Measurements from ENCODE around the gene FAM186B.

The FAM186B gene

GRCh38 chr12:49552425-49552824 lies 53.0 kb downstream of the FAM186B start:
- H3K4me3 Mint-ChIP-seq: no peak overlapping the region
- no peak overlapping the region for H3K27ac Mint-ChIP-seq
- no peaks in the 10 kb centered on the region for H3K9me3 Mint-ChIP-seq
- DNase-seq: no peak
- H3K27me3 Mint-ChIP-seq (ENCODE audit: low read depth, poor library complexity): peaks cover 58% of the 10 kb centered on the region
- H3K36me3 Mint-ChIP-seq (ENCODE audit: low read depth): peaks cover 4% of the 10 kb centered on the region
- peaks cover 16% of the 10 kb centered on the region for H3K4me1 Mint-ChIP-seq
- TF ChIP-seq, protein P1, sequence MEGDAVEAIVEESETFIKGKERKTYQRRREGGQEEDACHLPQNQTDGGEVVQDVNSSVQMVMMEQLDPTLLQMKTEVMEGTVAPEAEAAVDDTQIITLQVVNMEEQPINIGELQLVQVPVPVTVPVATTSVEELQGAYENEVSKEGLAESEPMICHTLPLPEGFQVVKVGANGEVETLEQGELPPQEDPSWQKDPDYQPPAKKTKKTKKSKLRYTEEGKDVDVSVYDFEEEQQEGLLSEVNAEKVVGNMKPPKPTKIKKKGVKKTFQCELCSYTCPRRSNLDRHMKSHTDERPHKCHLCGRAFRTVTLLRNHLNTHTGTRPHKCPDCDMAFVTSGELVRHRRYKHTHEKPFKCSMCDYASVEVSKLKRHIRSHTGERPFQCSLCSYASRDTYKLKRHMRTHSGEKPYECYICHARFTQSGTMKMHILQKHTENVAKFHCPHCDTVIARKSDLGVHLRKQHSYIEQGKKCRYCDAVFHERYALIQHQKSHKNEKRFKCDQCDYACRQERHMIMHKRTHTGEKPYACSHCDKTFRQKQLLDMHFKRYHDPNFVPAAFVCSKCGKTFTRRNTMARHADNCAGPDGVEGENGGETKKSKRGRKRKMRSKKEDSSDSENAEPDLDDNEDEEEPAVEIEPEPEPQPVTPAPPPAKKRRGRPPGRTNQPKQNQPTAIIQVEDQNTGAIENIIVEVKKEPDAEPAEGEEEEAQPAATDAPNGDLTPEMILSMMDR (IDR thresholded peaks at IDR 0.05): no peak

GRCh38 chr12:49552014-49552413 lies 53.4 kb downstream of the FAM186B start:
- H3K27me3 Mint-ChIP-seq (ENCODE audit: low read depth, poor library complexity): peaks cover 62% of the 10 kb centered on the region
- TF ChIP-seq, protein P1 (IDR thresholded peaks at IDR 0.05): no peak
- DNase-seq: no peak
- H3K4me1 Mint-ChIP-seq: peaks cover 16% of the 10 kb centered on the region
- no peak overlapping the region for H3K27ac Mint-ChIP-seq
- no peak overlapping the region for H3K4me3 Mint-ChIP-seq
- H3K36me3 Mint-ChIP-seq (ENCODE audit: low read depth): peaks cover 4% of the 10 kb centered on the region
- H3K9me3 Mint-ChIP-seq: no peaks in the 10 kb centered on the region

DNA sequence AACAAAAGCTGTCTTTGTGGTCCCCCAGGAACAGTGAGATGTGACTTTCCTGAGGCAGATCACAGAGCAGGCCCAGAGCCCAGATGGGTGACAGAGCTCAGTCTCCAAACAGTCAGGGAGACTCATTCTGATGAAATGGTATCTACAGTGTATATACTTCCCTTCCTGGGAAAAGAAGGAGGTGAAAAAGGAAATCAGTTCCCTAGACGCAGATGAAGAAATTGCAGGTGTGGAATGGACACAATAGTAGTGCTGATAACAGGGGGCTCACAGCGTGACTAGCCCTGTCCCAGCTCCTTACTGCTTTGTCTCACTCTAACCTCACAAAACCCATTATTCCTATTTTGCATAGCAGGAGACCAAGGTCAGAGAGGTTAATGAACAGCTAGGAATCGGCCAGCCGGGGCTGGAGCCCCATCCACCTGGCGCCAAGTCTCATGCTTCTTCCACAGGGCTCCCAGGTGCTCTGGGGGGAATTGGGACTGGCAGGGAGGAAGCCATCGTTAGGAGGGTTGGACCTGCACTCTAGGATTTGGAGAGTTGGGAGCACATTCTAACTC lies 54.7 kb downstream of the FAM186B start:
- TF ChIP-seq, protein P1 (IDR thresholded peaks at IDR 0.05): no peak
- peaks cover 20% of the 10 kb centered on the region for H3K4me1 Mint-ChIP-seq
- no peaks in the 10 kb centered on the region for H3K9me3 Mint-ChIP-seq
- H3K27me3 Mint-ChIP-seq (ENCODE audit: low read depth, poor library complexity): peaks cover 75% of the 10 kb centered on the region
- no peaks in the 10 kb centered on the region for H3K36me3 Mint-ChIP-seq (ENCODE audit: low read depth)
- no peak for DNase-seq
- no peak overlapping the region for H3K27ac Mint-ChIP-seq
- H3K4me3 Mint-ChIP-seq: no peak overlapping the region

- TF ChIP-seq, protein P1 (IDR thresholded peaks at IDR 0.05): no peak
- peaks cover 25% of the 10 kb centered on the region for H3K4me1 Mint-ChIP-seq
- DNase-seq: no peak
- peaks cover 82% of the 10 kb centered on the region for H3K27me3 Mint-ChIP-seq (ENCODE audit: low read depth, poor library complexity)
- H3K27ac Mint-ChIP-seq: no peak overlapping the region
- no peaks in the 10 kb centered on the region for H3K9me3 Mint-ChIP-seq
- H3K4me3 Mint-ChIP-seq: no peak overlapping the region
- H3K36me3 Mint-ChIP-seq (ENCODE audit: low read depth): no peaks in the 10 kb centered on the region
Measured at GRCh38 chr12:49549735-49550692, 55.4 kb downstream of the FAM186B start.

GRCh38 chr12:49548822-49549648 lies 56.4 kb downstream of the FAM186B start:
- H3K4me3 Mint-ChIP-seq: peak overlapping the region; percentile 71
- no peaks in the 10 kb centered on the region for H3K36me3 Mint-ChIP-seq (ENCODE audit: low read depth)
- no peak overlapping the region for H3K27ac Mint-ChIP-seq
- DNase-seq: peak; percentile 74
- peaks cover 92% of the 10 kb centered on the region for H3K27me3 Mint-ChIP-seq (ENCODE audit: low read depth, poor library complexity)
- H3K4me1 Mint-ChIP-seq: peaks cover 31% of the 10 kb centered on the region
- H3K9me3 Mint-ChIP-seq: no peaks in the 10 kb centered on the region
- TF ChIP-seq, protein P1 (IDR thresholded peaks at IDR 0.05): peak; percentile 37
